Endothelial cell of umbilical vein (primary cell): ENCODE data around the gene TPT1. TPM values are rescaled to one million over a fixed set of nuclear protein-coding genes. Genes with fewer than 3 reads are reported as not detected.
A peak's percentile ranks its signal among the peaks of the same experiment; 100 is the strongest.

Experiments used
- BruUV-seq: library from RNA; stranded (reverse); fragments of 400-500 nt; replicated peaks from 2 replicates; lab custom pipeline; 2021; lab: Mats Ljungman, UMichigan
- CTCF ChIA-PET: fragments of 300-600, 350-600 bp; sonication (Branson Sonifier 250); formaldehyde crosslinking; loops from one replicate; lab custom pipeline; 2021; ENCODE audit warnings: antibody characterized with exemption, inconsistent platforms; lab: Charles Lee
- POLR2A ChIA-PET: fragments of 300-600, 350-600 bp; sonication (Branson Sonifier 250); formaldehyde crosslinking; loops from one replicate; lab custom pipeline; 2021; ENCODE audit warnings: antibody characterized with exemption, inconsistent platforms; lab: Charles Lee
- DNase-seq: peaks from one replicate; pipeline ENCODE4 v3.0.0-alpha.2; 2011; ENCODE audit warnings: low read depth, low spot score
- FAIRE-seq: peaks from 2 replicates; lab custom pipeline; 2011; peaks lifted over from hg19 to GRCh38; lab: Jason Lieb, UNC
- H2AFZ ChIP-seq: 2 replicates; pipeline ENCODE4 v1.6.0; 2012; ENCODE audit warnings: low read depth, low read length, control low read depth, inconsistent platforms
- H3K27ac ChIP-seq: 2 replicates; pipeline ENCODE4 v1.5.1; 2011; ENCODE audit warnings: low read depth, mild to moderate bottlenecking, control low read depth, low read length, moderate library complexity; ENCODE audit not compliant: insufficient read depth
- H3K27me3 ChIP-seq, 2 experiments: 2 replicates each; pipeline versions ENCODE4 v1.6.0 to v1.6.1; 2011; ENCODE audit warnings: low read length in 2 of 2, mixed read lengths in 1 of 2; ENCODE audit not compliant: control insufficient read depth in 2 of 2, insufficient read depth in 2 of 2
- H3K36me3 ChIP-seq, 2 experiments: 2 replicates in 1 of 2; 3 replicates in 1 of 2; pipeline ENCODE4 v1.5.1; 2011; ENCODE audit warnings: low read length in 2 of 2, mild to moderate bottlenecking in 1 of 2, moderate library complexity in 1 of 2; ENCODE audit not compliant: control insufficient read depth in 2 of 2, insufficient read depth in 2 of 2; ENCODE audit errors: extremely low read depth in 1 of 2
- H3K4me1 ChIP-seq: 3 replicates; pipeline ENCODE4 v1.5.1; 2011; ENCODE audit warnings: mild to moderate bottlenecking, low read length; ENCODE audit not compliant: control insufficient read depth, insufficient read depth; ENCODE audit errors: extremely low read depth
- H3K4me2 ChIP-seq: 2 replicates; pipeline ENCODE4 v1.6.1; 2011; ENCODE audit warnings: low read length, control low read depth, mixed read lengths; ENCODE audit not compliant: insufficient read depth
- H3K4me3 ChIP-seq, 3 experiments: fragments of 200-600 bp in 1 of 3; sonication (generic), shearing (Covaris generic) in 1 of 3; replicated peaks in 1 of 3; 2 replicates each; pipeline ENCODE4 v1.5.1; 2011 to 2016; ENCODE audit warnings: control low read depth in 3 of 3, low read length in 3 of 3, mild to moderate bottlenecking in 2 of 3, inconsistent platforms in 1 of 3, low read depth in 1 of 3, moderate library complexity in 1 of 3; ENCODE audit not compliant: insufficient read depth in 1 of 3
- H3K79me2 ChIP-seq: 2 replicates; pipeline ENCODE4 v1.6.0; 2012; ENCODE audit warnings: low read length, inconsistent platforms; ENCODE audit not compliant: control insufficient read depth, insufficient read depth
- H3K9ac ChIP-seq: replicated peaks from 2 replicates; pipeline ENCODE3; 2011; ENCODE audit warnings: low read length, control low read depth; ENCODE audit not compliant: insufficient read depth; ENCODE audit errors: extremely low read depth
- H3K9me1 ChIP-seq: replicated peaks from 3 replicates; pipeline ENCODE4 v1.6.0; 2011; ENCODE audit warnings: mild to moderate bottlenecking, low read length; ENCODE audit not compliant: control insufficient read depth, insufficient read depth; ENCODE audit errors: extremely low read depth
- H3K9me3 ChIP-seq: replicated peaks from 2 replicates; pipeline ENCODE4 v1.5.1; 2012; ENCODE audit warnings: low read length, inconsistent platforms; ENCODE audit not compliant: control insufficient read depth, insufficient read depth
- H4K20me1 ChIP-seq: replicated peaks from 2 replicates; pipeline ENCODE3; 2011; ENCODE audit warnings: mild to moderate bottlenecking, low read length; ENCODE audit not compliant: control insufficient read depth, insufficient read depth; ENCODE audit errors: extremely low read depth
- EZH2 ChIP-seq: IDR thresholded peaks from 2 replicates; pipeline ENCODE4 v1.6.1; 2012; ENCODE audit warnings: borderline replicate concordance, low read depth, mild to moderate bottlenecking, moderate library complexity, low read length, inconsistent platforms; ENCODE audit not compliant: severe bottlenecking
- FOS ChIP-seq: IDR thresholded peaks from 2 replicates; pipeline ENCODE4 v1.6.1; 2011; ENCODE audit warnings: mild to moderate bottlenecking, low read length, moderate library complexity, borderline replicate concordance; ENCODE audit not compliant: insufficient read depth
- GATA2 ChIP-seq: IDR thresholded peaks from 2 replicates; pipeline ENCODE4 v1.7.0; 2011; ENCODE audit warnings: low read depth, mild to moderate bottlenecking, moderate library complexity, mixed read lengths, low read length; ENCODE audit not compliant: insufficient read length, insufficient read depth
- JUN ChIP-seq: IDR thresholded peaks from 2 replicates; pipeline ENCODE4 v1.6.1; 2011; ENCODE audit warnings: borderline replicate concordance, low read depth; ENCODE audit not compliant: insufficient read length, insufficient read depth
- MYC ChIP-seq: IDR thresholded peaks from one replicate; pipeline ENCODE4 v1.6.1; 2011; ENCODE audit warnings: mild to moderate bottlenecking, low read depth, low read length
- POLR2A ChIP-seq: IDR thresholded peaks from 2 replicates; pipeline ENCODE4 v1.6.1; 2012; ENCODE audit warnings: low read depth, mild to moderate bottlenecking, control low read depth, low read length
- POLR2AphosphoS5 ChIP-seq: IDR thresholded peaks from 2 replicates; pipeline ENCODE4 v1.6.1; 2012; ENCODE audit warnings: low read depth, mild to moderate bottlenecking, control low read depth, low read length, moderate library complexity; ENCODE audit not compliant: insufficient read depth
- dilution Hi-C: fragments of 300-500 bp; cut with MboI; formaldehyde crosslinking; loops from one replicate; pipeline ENCODE4 v1.15.0; 2019; ENCODE audit warnings: low sequenced_read_pairs; ENCODE audit not compliant: extremely low pct_ligation_motif_present
- intact Hi-C: fragments of 100-400 bp; cut with micrococcal nuclease; formaldehyde crosslinking; loops from one replicate; pipeline ENCODE4 v1.10.0; 2022
- polyA plus RNA-seq, 4 experiments: library from polyadenylated mRNA; depleted of rRNA in 3 of 4; stranded (reverse) in 3 of 4; unstranded in 1 of 4; fragments of >200 nt; gene quantifications; 2 replicates each; pipeline versions ENCODE4 v1.2.1 to v1.2.3, GENCODE V29; 2011 to 2012; ENCODE audit warnings: missing spikeins in 1 of 4
- total RNA-seq: library from RNA; stranded (reverse); gene quantifications from 2 replicates; pipeline ENCODE4 v1.2.3, GENCODE V29; 2021
- TF ChIP-seq, protein P1 (sequence below): IDR thresholded peaks from 2 replicates; pipeline ENCODE4 v1.6.1; 2011; ENCODE audit not compliant: insufficient read depth, insufficient read length
- TF ChIP-seq, protein P2 (sequence below), 2 donors: IDR thresholded peaks; 1 replicate in 1 of 2; 2 replicates in 1 of 2; pipeline ENCODE4 v1.5.1; 2011; ENCODE audit warnings: low read length in 2 of 2, mild to moderate bottlenecking in 2 of 2, moderate library complexity in 2 of 2, control low read depth in 1 of 2, inconsistent platforms in 1 of 2, low read depth in 1 of 2; ENCODE audit not compliant: insufficient read depth in 1 of 2; ENCODE audit errors: extremely low read depth in 1 of 2

TPT1 gene
- total and polyA plus RNA-seq, 2 donors (not counting 3 experiments of a cell fraction or from before 2014, with no cell fraction given), result 2,993 to 4,330 TPM

DNA sequence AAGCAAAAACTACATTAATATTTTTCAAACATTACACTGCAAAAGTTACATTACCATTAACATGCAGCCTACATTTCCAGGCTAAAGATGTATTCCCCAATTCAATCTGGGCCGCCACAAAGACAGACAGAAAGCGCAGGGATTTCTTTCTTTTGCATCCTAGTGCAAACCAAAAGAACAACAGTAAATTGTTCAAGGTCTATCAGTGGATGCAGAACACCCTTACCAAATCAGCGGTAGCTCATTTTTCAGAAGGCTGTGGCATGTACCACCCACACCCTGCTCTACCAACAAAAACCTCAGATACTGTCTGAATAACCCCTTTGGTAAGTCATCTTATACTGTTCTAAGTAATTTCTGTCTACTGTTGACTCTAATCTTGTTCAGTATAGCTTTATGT is 3.6 kb downstream of the TPT1 start:
- intact Hi-C loops, result no loop called here
- no peak for DNase-seq
- dilution Hi-C loops, result no loop called here
- peaks cover 77% of the 10 kb centered on the region for H3K4me1 ChIP-seq
- no peaks in the 10 kb centered on the region for H3K9me1 ChIP-seq
- H3K4me3 ChIP-seq, result no peak overlapping the region
- TF ChIP-seq GATA2, result no peak
- no peak overlapping the region for H3K9ac ChIP-seq
- ChIA-PET POLR2A (no interaction called here), CTCF (interaction anchor here (2.2 kb wide), 1 partner anchor 291 kb away, joined by 7 read pairs; no protein-coding TSS in a partner anchor)
- H3K79me2 ChIP-seq, result peaks cover 65% of the 10 kb centered on the region
- H3K27ac ChIP-seq, result no peak overlapping the region
- peaks cover 23 to 47% of the 10 kb centered on the region in 2 experiments for H3K36me3 ChIP-seq
- peaks cover 28% of the 10 kb centered on the region for H4K20me1 ChIP-seq
- no peak for FAIRE-seq
- BruUV-seq, result no TSS peak
- no peak overlapping the region for H2AFZ ChIP-seq
- H3K4me2 ChIP-seq, result peak overlapping the region; percentile 99
- H3K27me3 ChIP-seq, result no peaks in the 10 kb centered on the region
- no peaks in the 10 kb centered on the region for H3K9me3 ChIP-seq

DNA sequence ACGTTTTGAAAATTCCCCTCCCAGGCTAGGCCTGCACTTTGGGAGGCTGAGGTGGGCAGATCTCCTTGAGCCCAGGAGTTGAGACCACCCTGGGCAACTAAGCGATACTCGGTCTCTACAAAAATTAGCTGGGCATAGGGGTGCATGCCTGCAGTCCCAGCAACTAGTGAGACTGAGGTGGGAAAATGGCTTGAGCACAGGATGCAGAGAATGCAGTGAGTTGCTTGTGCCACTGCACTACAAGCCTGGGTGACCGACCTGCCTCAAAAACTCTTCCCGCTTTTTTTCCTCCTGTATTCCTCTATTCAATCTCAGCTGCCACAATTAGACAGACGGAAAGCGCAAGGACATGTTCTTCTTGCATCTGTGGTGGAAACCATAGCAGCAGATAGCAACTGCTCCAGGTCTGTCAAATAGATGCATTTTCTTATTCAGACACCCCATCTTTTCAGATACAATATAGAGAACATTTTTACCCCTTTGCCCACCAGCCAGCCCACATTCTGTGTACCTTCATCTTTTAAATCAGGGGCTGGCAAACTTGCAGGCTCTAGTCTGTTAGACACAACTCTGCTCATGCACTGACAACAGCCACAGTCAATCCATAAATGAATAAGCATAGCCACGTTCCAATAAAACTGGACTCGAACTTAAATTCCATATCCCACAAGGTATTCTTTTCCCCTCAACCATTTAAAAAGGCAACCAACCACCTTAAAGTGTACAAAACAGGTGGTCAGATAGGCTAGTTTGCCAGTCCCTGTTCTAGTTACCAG is 4.8 kb downstream of the TPT1 start:
- no peak overlapping the region for H3K9ac ChIP-seq
- no peak overlapping the region for H3K27ac ChIP-seq
- H4K20me1 ChIP-seq, result peaks cover 28% of the 10 kb centered on the region
- no peaks in the 10 kb centered on the region for H3K27me3 ChIP-seq
- peaks cover 82% of the 10 kb centered on the region for H3K4me1 ChIP-seq
- no peaks in the 10 kb centered on the region for H3K9me1 ChIP-seq
- peak overlapping the region; percentile 33 for H3K4me2 ChIP-seq
- FAIRE-seq (no peak), DNase-seq (no peak)
- no peaks in the 10 kb centered on the region for H3K9me3 ChIP-seq
- dilution Hi-C loops, result no loop called here
- peaks cover 55% of the 10 kb centered on the region for H3K79me2 ChIP-seq
- no peak for TF ChIP-seq POLR2AphosphoS5
- no peak for TF ChIP-seq POLR2A
- no peak for TF ChIP-seq GATA2
- TF ChIP-seq JUN, result no peak
- TF ChIP-seq FOS, result no peak
- no peak for TF ChIP-seq MYC
- TF ChIP-seq, protein P1, sequence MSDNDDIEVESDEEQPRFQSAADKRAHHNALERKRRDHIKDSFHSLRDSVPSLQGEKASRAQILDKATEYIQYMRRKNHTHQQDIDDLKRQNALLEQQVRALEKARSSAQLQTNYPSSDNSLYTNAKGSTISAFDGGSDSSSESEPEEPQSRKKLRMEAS, result no peak
- TF ChIP-seq EZH2, result no peak
- TF ChIP-seq, protein P2, sequence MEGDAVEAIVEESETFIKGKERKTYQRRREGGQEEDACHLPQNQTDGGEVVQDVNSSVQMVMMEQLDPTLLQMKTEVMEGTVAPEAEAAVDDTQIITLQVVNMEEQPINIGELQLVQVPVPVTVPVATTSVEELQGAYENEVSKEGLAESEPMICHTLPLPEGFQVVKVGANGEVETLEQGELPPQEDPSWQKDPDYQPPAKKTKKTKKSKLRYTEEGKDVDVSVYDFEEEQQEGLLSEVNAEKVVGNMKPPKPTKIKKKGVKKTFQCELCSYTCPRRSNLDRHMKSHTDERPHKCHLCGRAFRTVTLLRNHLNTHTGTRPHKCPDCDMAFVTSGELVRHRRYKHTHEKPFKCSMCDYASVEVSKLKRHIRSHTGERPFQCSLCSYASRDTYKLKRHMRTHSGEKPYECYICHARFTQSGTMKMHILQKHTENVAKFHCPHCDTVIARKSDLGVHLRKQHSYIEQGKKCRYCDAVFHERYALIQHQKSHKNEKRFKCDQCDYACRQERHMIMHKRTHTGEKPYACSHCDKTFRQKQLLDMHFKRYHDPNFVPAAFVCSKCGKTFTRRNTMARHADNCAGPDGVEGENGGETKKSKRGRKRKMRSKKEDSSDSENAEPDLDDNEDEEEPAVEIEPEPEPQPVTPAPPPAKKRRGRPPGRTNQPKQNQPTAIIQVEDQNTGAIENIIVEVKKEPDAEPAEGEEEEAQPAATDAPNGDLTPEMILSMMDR (IDR thresholded peaks at IDR 0.05; ENCODE audit: extremely low read depth in 1 of 2, insufficient read depth in 1 of 2, low read depth in 1 of 2, low read length in 2 of 2), result no peak
- no peak overlapping the region for H3K4me3 ChIP-seq
- ChIA-PET POLR2A (no interaction called here), CTCF (interaction anchor here (1.6 to 2.2 kb wide), 2 partner anchors 10 to 290 kb away, joined by 6 to 7 read pairs; no protein-coding TSS in a partner anchor)
- no peak overlapping the region for H2AFZ ChIP-seq
- peaks cover 23 to 47% of the 10 kb centered on the region in 2 experiments for H3K36me3 ChIP-seq
- intact Hi-C loops, result no loop called here
- BruUV-seq, result no TSS peak
